Colon (tissue), 2 donors: ENCODE data around the gene SPEN.

ENCODE experiments used
- FAIRE-seq: peaks from 2 replicates; lab custom pipeline; 2012; peaks lifted over from hg19 to GRCh38; lab: Jason Lieb, UNC
- donor health status: control.
- donor health status: control.

Gene SPEN

DNA sequence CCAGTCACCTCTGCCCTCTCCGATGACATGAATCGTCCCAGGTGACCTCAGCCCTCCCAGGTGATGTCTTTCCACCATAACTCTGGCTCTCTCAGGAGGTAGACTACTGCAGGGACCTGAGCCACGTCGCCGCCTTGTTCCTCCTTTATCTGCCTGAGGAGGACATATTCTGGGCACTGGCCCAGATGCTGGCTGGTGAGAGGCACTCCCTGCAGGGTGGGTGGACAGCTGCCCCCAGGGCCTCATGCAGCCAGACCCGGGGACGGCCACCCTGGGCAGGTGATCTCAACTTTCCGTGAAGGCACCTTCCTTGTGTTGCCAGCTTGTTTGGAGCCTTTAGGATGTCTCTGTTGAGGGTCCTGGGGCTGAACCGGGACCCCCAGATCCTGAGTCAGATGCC lies 142.3 kb downstream of the SPEN start:
- FAIRE-seq: no peak
